HG03442 (cell line): ENCODE results near the gene CTDSPL2.
"Not testable (repeated sequence)": the region's sequence is repeated elsewhere in the genome, so short reads cannot be mapped to it uniquely, and the experiment has no call there.

ENCODE experiments used
- ATAC-seq: cut with Tn5 transposase; IDR thresholded peaks from one replicate; pipeline ENCODE4 v1.9.1; 2021; ENCODE audit warnings: mild to moderate bottlenecking, moderate library complexity; ENCODE audit not compliant: unreplicated experiment

CTDSPL2 gene

GRCh38 chr15:44426975-44427755 is at the start of gene CTDSPL2:
Gene CTDSPL2 (plus strand): TSS chr15:44427629. CDS start chr15:44459015, 31,386 bp downstream.
- ATAC-seq, result peak; percentile 91

- no peak for ATAC-seq
Observed at GRCh38 chr15:44381236-44381635, 46.2 kb upstream of the CTDSPL2 start.

DNA sequence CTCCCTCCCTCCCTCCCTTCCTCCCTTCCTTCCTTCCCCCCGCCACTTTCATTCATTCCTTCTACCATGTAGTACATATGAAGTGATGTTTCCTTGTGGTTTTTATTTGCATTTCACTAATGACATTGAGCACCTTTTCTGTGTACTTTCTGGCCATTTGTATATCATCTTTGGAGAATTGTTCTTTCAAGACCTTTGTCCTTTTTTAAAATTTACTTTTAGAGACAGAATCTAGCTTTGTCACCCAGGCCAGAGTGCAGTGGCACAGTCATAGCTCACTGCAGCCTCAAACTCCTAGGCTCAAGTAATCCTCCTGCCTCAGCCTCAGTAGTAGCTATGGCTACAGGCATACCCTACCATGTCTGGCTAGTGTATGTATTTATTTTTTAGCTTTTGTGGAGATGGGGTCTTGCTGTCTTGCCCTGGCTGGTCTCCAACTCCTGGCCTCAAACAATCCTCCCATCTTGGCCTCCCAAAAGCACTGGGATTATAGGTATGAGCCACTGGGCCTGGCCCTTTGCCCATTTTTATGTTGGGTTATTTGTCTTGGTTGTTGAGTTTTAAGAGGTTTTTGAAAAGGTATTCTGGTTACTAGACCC is 42.0 kb upstream of the CTDSPL2 start:
- no peak for ATAC-seq

DNA sequence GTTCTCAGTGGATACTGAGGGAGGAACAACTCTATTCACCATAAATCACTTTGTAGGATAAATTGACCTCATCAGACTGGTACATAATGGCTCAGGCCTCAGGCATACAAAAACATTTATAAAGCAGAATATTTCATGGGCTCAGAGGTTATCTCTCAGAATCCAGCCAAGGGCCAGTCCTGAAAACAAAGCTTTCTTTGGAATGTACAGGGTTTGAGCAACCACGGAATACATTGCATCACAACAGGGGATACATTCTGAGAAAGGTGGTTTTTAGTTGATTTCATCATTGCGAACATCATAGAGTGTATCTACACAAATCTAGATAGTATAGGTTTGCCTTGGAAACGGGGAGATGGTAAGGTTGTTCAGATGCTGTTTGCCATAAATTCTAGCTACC is 33.4 kb upstream of the CTDSPL2 start:
- ATAC-seq, result no peak

- ATAC-seq, result no peak
Observed at GRCh38 chr15:44394562-44394961, 32.9 kb upstream of the CTDSPL2 start.

DNA sequence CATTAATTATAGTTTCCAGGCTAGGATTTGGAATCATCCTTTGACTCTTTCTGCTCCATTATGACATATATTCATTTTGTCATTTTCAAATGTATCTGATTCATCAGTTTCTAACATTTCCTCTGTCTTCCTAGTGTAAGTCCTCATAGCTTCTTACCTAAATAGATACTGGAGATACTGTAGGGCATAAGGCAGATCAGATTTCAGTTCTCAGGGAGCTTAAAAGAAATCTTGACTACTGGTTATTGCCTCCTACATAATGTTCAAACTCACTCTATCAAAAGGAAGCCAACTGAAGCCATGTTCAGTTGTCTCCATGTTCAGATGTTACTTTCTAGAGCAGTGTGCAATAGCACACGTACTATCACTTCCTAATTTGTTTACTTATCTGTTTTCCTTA is 29.6 kb upstream of the CTDSPL2 start:
- no peak for ATAC-seq

DNA sequence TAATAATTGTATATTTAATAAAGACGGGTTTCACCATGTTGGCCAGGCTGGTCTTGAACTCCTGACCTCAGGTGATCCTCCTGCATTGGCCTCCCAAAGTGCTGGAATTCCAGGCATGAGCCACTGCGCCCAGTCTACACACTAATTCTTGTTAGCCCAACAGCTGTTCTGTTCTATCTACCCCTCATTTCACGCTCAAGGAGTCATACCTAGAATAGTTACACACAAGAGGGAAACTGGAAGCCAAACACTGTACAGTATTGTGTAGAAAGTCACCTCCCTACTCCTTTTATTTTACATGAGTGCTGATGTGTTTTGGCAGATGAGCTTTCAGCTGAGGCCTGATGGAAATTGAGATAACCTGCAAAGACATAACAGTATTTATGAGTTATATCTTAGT is 13.4 kb upstream of the CTDSPL2 start:
- no peak for ATAC-seq

- peak; percentile 25 for ATAC-seq
Observed at GRCh38 chr15:44427756-44428724, 611 bp downstream of the CTDSPL2 start.

GRCh38 chr15:44435893-44436667 is 8.7 kb downstream of the CTDSPL2 start:
- ATAC-seq, result no peak

GRCh38 chr15:44438402-44438801 is 11.0 kb downstream of the CTDSPL2 start:
- ATAC-seq, result no peak

DNA sequence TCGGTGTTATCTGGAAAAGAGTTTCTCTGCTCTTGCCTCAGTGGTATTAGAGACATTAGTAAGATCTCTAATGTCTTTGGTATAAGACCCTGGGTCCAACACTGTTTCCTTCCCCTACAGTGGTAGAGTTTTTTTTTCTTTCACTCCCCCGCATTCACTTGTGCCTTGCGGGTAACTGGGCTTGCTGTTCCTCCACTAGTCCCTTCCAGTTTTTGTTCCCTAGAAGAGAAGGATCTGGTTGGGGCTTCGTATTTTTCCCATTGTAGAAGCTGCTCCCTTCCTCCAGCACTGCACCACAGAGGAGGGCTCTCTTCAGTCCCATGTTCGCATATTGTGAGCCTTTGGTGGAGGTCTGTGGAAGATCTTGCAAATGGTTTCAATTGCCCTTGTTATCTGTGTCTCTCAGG is 13.7 kb downstream of the CTDSPL2 start:
- no peak for ATAC-seq

GRCh38 chr15:44443515-44443914 is 16.1 kb downstream of the CTDSPL2 start:
- ATAC-seq, result no peak

DNA sequence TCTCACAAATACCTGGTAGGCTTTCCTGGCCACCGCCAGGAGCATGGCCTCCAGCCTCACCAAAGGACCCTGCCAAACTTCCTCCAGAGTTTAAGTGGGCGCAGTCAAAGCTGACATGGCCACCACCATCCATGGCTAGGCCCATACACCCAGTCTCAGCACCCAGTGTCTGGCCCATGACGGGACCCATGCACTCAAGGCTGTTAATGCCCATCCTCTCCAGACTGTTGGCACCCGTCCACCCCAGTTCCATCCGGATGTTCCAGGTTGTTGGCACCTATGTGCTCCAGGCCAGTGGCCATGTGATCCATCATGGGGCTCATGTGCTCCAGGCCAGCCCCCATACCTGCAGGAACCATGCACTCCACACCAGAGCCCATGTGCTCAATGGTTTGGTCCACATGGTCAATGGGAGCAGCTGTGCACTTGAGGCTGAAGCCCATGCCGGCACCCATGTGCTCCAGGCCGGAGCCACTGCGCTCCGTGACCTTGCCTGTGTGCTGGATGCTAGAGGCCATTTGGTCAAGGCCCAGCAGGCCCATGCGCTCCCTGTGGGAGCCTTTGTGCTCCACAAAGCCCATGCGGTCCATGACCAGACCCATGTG is 20.4 kb downstream of the CTDSPL2 start:
- ATAC-seq, result no peak

- no peak for ATAC-seq
Observed at GRCh38 chr15:44450172-44450571, 22.7 kb downstream of the CTDSPL2 start.

DNA sequence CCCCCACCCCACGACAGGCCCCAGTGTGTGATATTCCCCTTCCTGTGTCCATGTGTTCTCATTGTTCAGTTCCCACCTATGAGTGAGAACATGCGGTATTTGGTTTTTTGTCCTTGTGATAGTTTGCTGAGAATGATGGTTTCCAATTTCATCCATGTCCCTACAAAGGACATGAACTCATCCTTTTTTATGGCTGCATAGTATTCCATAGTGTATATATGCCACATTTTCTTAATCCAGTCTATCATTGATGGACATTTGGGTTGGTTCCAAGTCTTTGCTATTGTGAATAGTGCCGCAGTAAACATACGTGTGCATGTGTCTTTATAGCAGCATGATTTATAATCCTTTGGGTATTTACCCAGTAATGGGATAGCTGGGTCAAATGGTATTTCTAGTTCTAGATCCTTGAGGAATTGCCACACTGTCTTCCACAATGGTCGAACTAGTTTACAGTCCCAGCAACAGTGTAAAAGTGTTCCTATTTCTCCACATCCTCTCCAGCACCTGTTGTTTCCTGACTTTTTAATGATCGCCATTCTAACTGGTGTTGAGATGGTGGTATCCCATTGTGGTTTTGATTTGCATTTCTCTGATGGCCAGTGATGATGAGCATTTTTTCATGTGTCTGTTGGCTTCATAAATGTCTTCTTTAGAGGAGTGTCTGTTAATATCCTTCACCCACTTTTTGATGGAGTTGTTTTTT is 26.3 kb downstream of the CTDSPL2 start:
- ATAC-seq, result not testable (repeated sequence)

DNA sequence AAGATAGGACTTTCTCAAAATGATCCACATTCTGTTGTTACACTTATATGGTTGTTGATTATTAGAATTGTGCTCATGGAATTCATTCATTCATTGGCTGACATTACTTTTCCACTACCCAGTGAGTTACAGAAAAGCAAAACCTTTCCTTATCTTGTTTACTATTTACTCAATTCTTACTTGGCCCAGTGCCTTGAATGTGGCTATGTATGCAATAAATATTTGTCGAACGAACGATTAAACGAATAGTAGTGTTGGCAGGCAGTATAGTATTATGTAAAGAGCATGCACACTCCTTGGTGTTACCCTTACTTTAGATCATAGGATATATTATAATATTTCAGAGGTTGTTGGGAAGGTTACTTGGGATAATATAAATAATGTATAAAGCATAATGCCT is 31.0 kb downstream of the CTDSPL2 start:
- ATAC-seq, result no peak

- no peak for ATAC-seq
Observed at GRCh38 chr15:44468709-44469385, 41.4 kb downstream of the CTDSPL2 start.

DNA sequence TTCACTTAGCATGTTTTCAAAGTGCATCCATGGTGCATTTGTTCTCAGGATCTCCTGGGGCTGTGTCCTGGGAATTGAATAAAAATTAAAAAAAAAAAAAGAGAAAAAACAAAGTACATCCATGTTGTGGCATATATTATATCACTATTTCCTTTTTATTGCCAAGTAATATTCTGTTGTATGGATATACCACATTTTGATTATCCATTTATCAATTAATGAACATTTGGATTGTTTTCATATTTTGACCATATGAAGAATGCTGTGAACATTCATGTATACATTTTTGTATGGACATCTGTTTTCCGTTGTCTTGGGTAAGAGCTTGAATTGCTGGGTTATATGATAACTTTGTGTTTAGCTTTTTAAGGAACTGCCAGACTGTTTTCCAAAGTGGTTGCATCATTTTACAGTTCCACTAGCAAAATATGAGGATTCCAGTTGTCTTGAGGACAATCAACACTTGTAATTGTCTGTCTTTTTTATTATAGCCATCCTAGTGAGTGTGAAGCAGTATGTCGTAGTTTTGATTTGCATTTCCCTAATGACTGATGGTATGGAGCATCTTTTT is 44.5 kb downstream of the CTDSPL2 start:
- no peak for ATAC-seq

- no peak for ATAC-seq
Observed at GRCh38 chr15:44479343-44479742, 51.9 kb downstream of the CTDSPL2 start.
